HG03175 (cell line): ENCODE measurements around the gene DDX28.
"Not testable (repeated sequence)": the region's sequence is repeated elsewhere in the genome, so short reads cannot be mapped to it uniquely, and the experiment has no call there.

Experiments
- ATAC-seq: cut with Tn5 transposase; IDR thresholded peaks from one replicate; pipeline ENCODE4 v1.9.1; 2021; ENCODE audit warnings: mild to moderate bottlenecking, moderate library complexity; ENCODE audit not compliant: unreplicated experiment

Gene DDX28

DNA sequence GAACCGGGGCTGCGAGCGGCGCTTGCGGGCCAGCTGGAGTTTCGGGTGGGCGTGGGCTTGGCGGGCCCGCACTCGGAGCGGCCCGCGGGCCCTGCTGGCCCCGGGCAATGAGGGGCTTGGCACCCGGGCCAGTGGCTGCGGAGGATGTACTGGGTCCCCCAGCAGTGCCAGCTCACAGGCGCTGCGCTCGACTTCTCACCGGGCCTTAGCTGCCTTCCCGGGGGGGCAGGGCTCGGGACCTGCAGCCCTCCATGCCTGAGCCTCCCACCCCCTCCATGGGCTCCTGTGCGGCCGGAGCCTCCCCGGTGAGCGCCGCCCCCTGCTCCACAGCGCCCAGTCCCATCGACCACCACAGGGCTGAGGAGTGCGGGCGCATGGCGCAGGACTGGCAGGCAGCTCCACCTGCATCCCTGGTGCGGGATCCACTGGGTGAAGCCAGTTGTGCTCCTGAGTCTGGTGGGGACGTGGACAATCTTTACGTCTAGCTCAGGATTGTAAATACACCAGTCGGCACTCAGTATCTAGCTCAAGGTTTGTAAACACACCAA lies 24.7 kb downstream of the DDX28 start:
- not testable (repeated sequence) for ATAC-seq

GRCh38 chr16:67996666-67997065 lies 26.4 kb downstream of the DDX28 start:
- ATAC-seq = no peak

GRCh38 chr16:67995423-67995822 lies 27.6 kb downstream of the DDX28 start:
- no peak for ATAC-seq

GRCh38 chr16:67994040-67994408 lies 29.0 kb downstream of the DDX28 start:
- ATAC-seq = not testable (repeated sequence)

DNA sequence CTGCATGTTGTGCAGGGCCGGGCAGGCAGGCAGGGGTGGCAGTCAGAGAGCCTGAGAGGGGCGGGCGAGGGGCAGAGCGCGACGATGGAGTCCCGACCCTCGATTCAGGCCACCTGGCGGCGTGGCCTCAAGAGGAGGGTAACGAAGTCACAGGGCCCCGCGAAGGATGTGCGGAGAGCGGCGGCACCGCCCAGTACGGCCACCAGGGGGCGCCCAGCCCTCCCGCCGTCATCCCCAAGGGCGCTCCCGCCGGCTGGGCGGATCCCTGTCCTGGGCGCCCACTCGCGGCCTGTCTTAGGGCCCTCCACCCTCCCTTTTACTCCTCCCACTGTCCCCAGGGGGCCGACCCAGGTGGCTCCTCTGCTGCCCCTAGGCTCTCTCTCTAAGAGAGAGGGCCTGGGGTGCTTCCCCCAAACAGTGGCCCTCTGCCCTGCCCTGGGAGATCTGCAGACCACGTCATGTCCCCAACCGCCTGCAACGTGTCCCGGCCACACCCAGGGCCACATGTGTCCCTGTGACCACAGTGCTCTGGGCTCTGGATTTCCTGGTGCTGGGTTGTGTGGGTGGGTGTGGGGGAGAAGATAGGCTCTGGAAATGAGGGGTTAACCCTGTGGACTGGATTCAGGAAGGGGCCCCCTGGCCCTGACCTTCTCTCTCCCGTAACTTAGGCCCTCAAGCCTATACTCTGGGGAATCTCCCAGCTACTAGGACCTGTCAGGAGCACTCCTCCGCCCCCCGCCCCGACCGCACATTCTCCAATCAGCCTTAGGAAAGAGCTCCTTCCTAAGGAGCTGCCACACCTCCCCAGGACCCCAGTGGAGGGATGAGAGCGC lies 29.6 kb downstream of the DDX28 start:
- peak; percentile 72 for ATAC-seq

- no peak for ATAC-seq
Measured at GRCh38 chr16:67992661-67993206, 30.3 kb downstream of the DDX28 start.

- no peak for ATAC-seq
Measured at GRCh38 chr16:67990018-67990386, 33.0 kb downstream of the DDX28 start.

DNA sequence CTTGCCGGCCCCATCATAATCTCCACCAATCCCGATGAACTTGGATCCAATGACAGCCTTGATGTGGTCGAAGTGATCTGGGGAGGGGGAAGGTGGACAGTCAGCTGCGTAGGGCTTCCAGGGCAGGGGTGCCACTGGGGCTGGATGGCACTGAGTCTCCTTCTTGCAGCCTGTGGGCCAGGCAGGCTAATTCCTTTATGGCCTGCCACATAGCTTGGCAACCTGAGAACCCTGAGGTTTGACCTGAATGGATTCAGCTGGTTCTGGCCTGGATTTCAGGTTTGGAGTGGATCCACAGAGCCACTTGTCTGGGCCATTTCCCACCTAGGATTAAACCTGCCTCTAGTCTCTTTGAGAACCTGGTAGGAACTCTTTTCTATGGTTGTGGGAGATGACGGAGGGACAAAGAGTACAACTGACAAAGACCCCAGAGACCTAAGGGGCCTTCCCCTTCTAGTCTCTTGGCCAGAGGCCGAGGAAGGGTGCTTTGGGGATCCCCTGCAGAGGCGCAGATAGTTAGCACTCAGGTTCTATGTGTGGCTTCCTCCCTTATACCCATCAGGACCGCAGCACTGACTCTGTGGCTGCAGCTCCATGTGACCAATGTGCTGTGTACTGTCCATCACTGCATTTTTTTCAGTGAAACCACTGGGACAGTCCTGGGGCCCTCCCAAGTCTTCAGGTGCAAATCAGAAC lies 33.6 kb downstream of the DDX28 start:
- ATAC-seq = no peak

DNA sequence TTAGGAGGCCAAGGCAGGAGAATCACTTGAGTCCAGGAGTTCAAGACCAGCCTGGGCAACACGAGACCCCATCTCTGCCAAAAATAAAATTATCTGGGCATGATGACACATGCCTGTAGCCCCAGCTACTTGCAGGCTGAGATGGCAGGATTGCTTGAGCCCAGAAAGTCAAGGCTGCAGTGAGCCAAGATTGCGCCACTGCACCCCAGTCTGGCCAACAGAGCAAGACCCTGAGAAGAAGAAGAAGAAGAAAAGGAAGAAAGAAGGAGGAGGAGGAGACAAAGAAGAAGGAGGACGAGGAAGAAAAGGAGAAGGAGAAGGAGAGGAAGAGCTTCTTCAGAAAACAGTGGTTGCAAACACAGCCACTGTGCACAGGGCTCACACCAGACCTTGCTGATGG lies 34.4 kb downstream of the DDX28 start:
- no peak for ATAC-seq

GRCh38 chr16:67987460-67988160 lies 35.4 kb downstream of the DDX28 start:
- no peak for ATAC-seq

DNA sequence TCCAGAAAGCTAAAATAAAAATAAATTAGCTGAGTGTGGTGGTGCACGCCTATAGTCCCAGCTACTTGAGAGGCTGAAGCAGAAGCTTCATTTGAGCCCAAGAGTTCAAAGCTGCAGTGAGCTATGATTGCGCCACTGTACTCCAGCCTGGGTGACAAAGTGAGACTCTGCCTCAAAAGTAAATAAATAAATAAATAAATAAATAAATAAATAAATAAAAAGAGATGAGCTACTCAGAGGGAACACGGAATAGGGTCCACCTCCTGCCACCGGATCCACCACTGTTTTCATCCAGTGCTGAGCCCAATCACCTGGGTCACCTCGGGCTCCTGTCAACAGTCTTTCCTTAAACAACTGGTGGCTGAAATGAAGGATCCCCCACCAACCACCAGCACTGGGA lies 36.1 kb downstream of the DDX28 start:
- ATAC-seq = no peak

DNA sequence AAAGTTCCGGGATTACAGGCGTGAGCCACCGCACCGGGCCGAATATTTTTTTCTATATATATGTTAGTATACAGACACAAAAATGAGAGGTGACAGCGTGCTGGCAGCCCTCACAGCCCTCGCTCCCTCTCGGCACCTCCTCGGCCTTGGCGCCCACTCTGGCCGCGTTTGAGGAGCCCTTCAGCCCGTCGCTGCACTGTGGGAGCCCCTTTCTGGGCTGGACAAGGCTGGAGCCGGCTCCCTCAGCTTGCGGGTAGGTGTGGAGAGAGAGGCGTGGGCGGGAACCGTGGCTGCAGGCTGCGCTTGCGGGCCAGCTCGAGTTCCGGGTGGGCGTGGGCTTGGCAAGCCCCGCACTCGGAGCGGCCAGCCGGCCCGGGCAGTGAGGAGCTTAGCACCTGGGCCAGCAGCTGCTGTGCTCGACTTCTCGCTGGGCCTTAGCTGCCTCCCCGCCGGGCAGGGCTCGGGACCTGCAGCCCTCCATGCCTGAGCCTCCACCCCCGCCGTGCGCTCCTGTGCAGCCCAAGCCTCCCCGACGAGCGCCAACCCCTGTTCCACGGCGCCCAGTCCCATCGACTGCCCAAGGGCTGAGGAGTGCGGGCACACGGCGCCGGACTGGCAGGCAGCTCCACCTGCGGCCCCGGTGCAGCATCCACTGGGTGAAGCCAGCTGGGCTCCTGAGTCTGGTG lies 40.9 kb downstream of the DDX28 start:
- ATAC-seq = no peak

DNA sequence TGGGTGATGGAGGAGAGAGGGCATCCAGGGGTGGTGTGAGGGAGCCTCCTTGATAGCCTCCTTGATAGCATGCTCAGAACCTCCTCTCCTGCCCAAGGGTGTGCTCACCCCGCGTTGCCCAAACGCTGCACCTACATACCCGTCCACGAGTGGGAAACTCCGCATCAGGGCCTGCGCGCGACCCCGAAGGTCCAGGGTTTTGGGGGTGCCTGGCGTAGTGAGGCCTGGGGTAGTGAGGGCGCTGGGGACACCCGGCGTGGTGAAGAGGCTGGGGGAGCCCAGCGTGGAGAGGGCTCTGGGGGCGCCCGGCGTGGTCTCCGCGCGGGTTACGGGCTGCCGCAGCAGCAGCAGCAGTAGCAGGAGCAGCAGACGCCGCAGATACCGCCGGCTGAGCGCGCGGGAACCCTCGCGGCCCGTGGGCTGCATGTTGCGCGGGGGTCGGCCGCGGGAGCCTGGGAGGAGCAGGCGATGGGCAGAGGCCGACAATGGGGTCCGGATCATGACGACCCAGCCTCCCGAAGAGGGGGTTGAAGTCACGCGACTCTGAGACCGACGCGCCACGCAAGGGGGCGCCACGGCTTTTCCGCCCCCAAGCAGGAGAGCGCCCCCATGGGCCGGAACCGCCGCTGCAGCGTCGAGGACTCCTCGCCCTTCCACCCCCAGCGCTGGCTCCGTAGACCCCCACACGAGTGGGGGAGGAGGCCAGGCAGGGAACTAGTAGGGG lies 42.9 kb downstream of the DDX28 start, which contains the start of gene DPEP3:
DPEP3 (minus strand) TSS at position 545 of the 724 bp plus-strand sequence; CDS start at position 426, 119 bp downstream.
- ATAC-seq = no peak

- no peak for ATAC-seq
Measured at GRCh38 chr16:67977469-67978227, 45.4 kb downstream of the DDX28 start.

DNA sequence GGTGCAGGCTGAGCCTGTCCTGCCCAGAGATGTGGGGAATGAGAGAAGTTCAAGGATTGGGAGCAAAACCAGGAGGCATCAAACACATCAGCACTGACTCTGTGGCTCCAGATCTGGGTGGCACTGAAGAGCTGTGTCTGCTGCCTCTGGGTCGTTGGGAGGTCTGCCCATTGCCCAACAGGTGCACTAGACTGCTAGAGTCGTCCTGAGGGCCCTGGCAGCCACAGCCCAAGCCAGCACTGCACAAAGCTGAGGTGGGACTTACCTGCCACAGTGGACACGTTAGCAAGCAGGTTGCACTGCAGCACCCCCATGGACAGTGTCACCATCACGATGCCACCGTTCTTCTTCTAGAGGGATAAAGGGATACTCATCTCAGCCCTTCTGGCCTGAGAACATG lies 46.0 kb downstream of the DDX28 start:
- no peak for ATAC-seq

- no peak for ATAC-seq
Measured at GRCh38 chr16:67976205-67976604, 46.8 kb downstream of the DDX28 start.

GRCh38 chr16:67975321-67976105 lies 47.5 kb downstream of the DDX28 start:
- ATAC-seq = no peak

DNA sequence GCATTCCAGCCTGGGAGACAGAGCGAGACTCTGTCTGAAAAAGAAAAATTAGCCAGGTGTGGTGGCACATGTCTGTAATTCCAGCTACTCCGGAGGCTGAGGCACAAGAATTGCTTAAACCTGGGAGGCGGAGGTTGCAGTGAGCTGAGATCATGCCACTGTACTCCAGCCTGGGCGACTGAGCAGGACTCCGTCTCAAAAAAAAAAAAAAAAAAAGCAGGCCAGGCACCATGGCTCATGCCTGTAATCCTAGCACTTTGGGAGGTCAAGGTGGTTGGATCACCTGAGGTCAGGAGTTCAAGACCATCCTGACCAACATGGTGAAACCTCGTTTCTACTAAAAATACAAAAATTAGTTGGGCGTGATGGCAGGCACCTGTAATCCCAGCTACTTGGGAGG lies 50.7 kb downstream of the DDX28 start:
- not testable (repeated sequence) for ATAC-seq
